ENCODE results near the gene RPL39. TPM values are rescaled to one million over a fixed set of nuclear protein-coding genes. Genes with fewer than 3 reads are reported as not detected.

The RPL39 gene
- total RNA-seq, 1 experiment from 2014 or later = 2,054 TPM

DNA sequence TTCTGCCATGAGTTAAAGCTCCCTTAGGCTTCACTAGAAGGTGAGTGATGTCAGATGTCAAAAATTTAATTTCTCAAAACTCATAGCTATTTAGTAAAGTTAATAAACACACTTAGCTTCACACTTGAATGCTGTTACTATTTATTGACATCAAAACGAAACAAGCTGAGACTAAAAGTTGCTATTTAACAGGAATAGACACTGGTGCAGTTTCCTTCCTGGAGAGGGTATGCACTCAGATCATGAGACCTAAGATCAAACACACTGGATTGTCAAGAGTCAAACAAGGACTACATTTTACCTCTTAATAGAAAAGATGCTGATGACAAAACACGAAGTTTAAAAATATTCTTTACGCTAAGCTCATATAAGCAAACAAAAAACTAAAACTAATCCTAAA lies 42.5 kb upstream of the RPL39 start:
- Histone ChIP-seq H4K91ac (ENCODE audit: insufficient read length, low read depth, low read length) (no peak overlapping the region), H3K23ac (ENCODE audit: insufficient read length, low read depth, low read length) (no peak overlapping the region), H3K4me2 (ENCODE audit: insufficient read depth, insufficient read length, low read length) (no peak overlapping the region), H3K27me3 (ENCODE audit: insufficient read depth, low read length) (no peaks in the 10 kb centered on the region), H2BK12ac (ENCODE audit: insufficient read length, low read depth, low read length) (no peak overlapping the region), H3K56ac (ENCODE audit: insufficient read length, low read depth, low read length) (no peak overlapping the region), H2AK5ac (ENCODE audit: insufficient read length, low read length) (no peak overlapping the region), H3K79me2 (ENCODE audit: insufficient read depth, low read length) (no peaks in the 10 kb centered on the region), H3K4ac (ENCODE audit: low read depth, low read length) (no peak overlapping the region), H2AFZ (ENCODE audit: low read length) (no peak overlapping the region), H3K9me3 (ENCODE audit: control insufficient read depth, low read depth, low read length) (peaks cover 30% of the 10 kb centered on the region), H4K20me1 (ENCODE audit: control insufficient read depth, insufficient read depth, insufficient read length) (no peaks in the 10 kb centered on the region), H2BK20ac (ENCODE audit: low read depth, low read length, poor library complexity, severe bottlenecking) (no peak overlapping the region), H3K79me1 (ENCODE audit: insufficient read depth, low read depth, low read length, poor library complexity, severe bottlenecking) (no peaks in the 10 kb centered on the region), H4K5ac (ENCODE audit: insufficient read length, low read depth, low read length) (no peak overlapping the region), H3K9ac (ENCODE audit: extremely low read depth, insufficient read length, low read length) (no peak overlapping the region), H2BK5ac (ENCODE audit: insufficient read length, low read length) (no peak overlapping the region), H2BK15ac (ENCODE audit: low read depth, low read length) (no peak overlapping the region), H4K8ac (replicated peaks; ENCODE audit: insufficient read length, low read depth, low read length) (no peak overlapping the region), H3K23me2 (ENCODE audit: insufficient read length, low read depth, low read length, poor library complexity, severe bottlenecking) (no peaks in the 10 kb centered on the region), H3K4me1 (ENCODE audit: insufficient read depth, low read length) (no peaks in the 10 kb centered on the region), H2BK120ac (ENCODE audit: low read depth, low read length, poor library complexity, severe bottlenecking) (no peak overlapping the region), H3K27ac (ENCODE audit: insufficient read length, low read depth, low read length) (no peak overlapping the region), H3K14ac (ENCODE audit: insufficient read depth, low read length) (no peak overlapping the region), H3K18ac (ENCODE audit: insufficient read length, low read depth, low read length) (no peak overlapping the region), H3T11ph (ENCODE audit: low read length) (no peak overlapping the region)
- DNase-seq = no peak
- Mint-ChIP-seq H3K4me3 (no peak overlapping the region), H3K36me3 (ENCODE audit: insufficient read depth in 1 of 3, low read depth in 3 of 3) (peaks cover 53 to 82% (median 77%) of the 10 kb centered on the region in 3 experiments), H3K4me1 (no peaks in the 10 kb centered on the region), H3K27me3 (ENCODE audit: low read depth) (peaks cover 2% of the 10 kb centered on the region), H3K27ac (no peak overlapping the region), H3K9me3 (peaks cover 59 to 71% of the 10 kb centered on the region in 2 experiments)
- no CpG with 5 or more reads among the region's 3 CpGs for WGBS (ENCODE audit: extremely low coverage, insufficient read length, low lambda C conversion rate)
- TF ChIP-seq CTCF (conservative IDR thresholded peaks at IDR 0.05) = no peak

Data from H9 (cell line).